ENCODE measurements around the gene SLC34A1. TPM values are rescaled to one million over a fixed set of nuclear protein-coding genes. Genes with fewer than 3 reads are reported as not detected.

The SLC34A1 gene
- total RNA-seq, 2 experiments from 2014 or later = 0.35 to 0.63 TPM

DNA sequence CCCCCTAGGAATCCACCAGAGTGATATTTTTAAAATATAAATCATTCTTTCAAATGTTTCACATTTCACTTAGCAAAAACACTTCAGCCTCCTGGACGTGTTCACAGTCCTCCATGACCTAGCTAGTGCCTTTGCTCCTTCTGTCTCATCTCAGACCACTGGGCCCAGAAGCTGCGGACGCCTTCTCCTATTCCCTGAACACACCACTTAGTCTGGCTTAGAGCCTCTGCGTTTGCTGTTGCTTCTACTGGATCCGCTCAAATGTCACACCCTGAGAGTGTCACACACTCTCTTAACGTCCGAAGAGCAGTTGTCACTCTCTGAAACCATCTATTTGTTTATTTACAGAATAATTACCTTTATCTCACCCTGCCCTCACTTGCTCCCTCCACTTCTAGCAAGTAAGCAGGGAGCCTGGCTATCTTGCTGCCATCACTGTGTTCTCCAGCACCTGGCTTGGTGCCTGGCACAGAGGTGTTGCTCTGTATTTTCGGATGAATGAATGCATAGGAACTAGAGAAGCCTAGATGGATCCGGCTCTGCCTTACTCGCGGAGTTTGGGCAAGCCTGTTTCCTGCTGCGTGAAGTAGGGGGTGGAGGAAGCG is 41.1 kb downstream of the SLC34A1 start:
- Histone ChIP-seq H3K4me1 (ENCODE audit: insufficient read depth, low read length, poor library complexity, severe bottlenecking) (peaks cover 42% of the 10 kb centered on the region), H3K4me2 (ENCODE audit: low read length) (peak overlapping the region; percentile 76), H3K4me3 (ENCODE audit: low read depth, low read length, poor library complexity, severe bottlenecking) (peak overlapping the region; percentile 68), H3K9me2 (ENCODE audit: insufficient read depth, low read length) (no peaks in the 10 kb centered on the region), H3K79me2 (ENCODE audit: insufficient read depth, low read depth, low read length) (peaks cover 31% of the 10 kb centered on the region), H4K20me1 (ENCODE audit: insufficient read depth, low read length) (no peaks in the 10 kb centered on the region), H3K27ac (ENCODE audit: low read depth, low read length, poor library complexity, severe bottlenecking) (peak overlapping the region; percentile 62), H2AFZ (ENCODE audit: low read length) (peak overlapping the region; percentile 64), H3K9me3 (ENCODE audit: low read length) (no peaks in the 10 kb centered on the region), H3K36me3 (ENCODE audit: insufficient read depth, low read length) (0 out of 2 replicates have a peak, but pooled peaks cover 7% of the 10 kb centered on the region)
- TF ChIP-seq EZH2phosphoT487 (IDR thresholded peaks at IDR 0.05; ENCODE audit: borderline replicate concordance, low read depth, low read length) = no peak
- TF ChIP-seq, protein P1, sequence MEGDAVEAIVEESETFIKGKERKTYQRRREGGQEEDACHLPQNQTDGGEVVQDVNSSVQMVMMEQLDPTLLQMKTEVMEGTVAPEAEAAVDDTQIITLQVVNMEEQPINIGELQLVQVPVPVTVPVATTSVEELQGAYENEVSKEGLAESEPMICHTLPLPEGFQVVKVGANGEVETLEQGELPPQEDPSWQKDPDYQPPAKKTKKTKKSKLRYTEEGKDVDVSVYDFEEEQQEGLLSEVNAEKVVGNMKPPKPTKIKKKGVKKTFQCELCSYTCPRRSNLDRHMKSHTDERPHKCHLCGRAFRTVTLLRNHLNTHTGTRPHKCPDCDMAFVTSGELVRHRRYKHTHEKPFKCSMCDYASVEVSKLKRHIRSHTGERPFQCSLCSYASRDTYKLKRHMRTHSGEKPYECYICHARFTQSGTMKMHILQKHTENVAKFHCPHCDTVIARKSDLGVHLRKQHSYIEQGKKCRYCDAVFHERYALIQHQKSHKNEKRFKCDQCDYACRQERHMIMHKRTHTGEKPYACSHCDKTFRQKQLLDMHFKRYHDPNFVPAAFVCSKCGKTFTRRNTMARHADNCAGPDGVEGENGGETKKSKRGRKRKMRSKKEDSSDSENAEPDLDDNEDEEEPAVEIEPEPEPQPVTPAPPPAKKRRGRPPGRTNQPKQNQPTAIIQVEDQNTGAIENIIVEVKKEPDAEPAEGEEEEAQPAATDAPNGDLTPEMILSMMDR (conservative IDR thresholded peaks at IDR 0.05; ENCODE audit: low read length) = no peak
- CTCF ChIA-PET (ENCODE audit: unreplicated experiment) = interaction anchor here (0.9 to 1.7 kb wide), 3 partner anchors 22 to 36 kb away, joined by 3 to 8 read pairs (median 4); no protein-coding TSS in a partner anchor
- intact Hi-C loops (cut with micrococcal nuclease; ENCODE audit: unreplicated experiment) = loop anchor here (5.0 kb wide), 1 partner anchor 423 kb away; no protein-coding TSS in a partner anchor
- POLR2A ChIA-PET = interaction anchor here (0.7 to 2.5 kb wide), 5 partner anchors 8 to 84 kb away, joined by 3 to 10 read pairs (median 9); partner anchors contain the start of genes DOK3 and LMAN2
- BruUV-seq (replicated peaks) = no TSS peak
- DNase-seq (ENCODE audit: low spot score) = no peak

DNA sequence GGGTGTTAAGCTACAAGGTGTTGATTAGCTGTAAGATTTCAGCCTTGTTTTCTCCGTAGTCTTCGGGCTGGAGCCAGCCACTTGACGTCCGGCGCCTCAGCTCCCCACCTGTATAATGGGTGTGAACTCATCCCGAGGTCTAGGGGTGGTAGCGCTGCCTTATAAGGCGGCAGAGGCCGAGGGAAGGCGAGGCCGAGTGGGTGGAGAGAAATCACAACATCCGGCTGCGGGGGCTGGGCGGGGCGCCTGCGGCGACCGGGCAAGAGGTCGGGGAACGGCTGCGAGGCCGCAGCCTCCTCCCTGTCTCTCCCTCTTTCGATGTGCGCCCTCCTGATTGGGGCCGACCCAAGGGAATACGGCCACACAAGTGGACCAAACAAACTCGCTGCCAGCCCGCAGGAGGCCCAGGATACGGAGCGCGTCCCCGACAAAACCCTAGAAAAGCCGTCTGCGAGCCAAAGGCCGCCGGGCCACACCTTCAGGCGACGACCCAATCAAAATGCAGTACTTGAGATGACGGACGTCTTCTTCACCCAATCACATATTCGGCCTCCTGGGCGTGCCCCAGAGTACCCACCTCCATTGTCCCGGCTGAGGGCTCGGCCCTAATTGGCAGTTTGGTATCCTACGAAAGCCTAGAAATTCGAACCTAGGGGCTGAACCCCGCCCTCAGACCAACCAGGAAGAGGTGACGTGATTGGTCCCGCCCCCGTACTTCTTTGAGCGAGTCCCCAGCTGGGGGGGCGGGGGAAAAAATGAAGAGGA is 41.7 kb downstream of the SLC34A1 start:
- Histone ChIP-seq H2AFZ (ENCODE audit: low read length) (peak overlapping the region; percentile 64), H3K79me2 (ENCODE audit: insufficient read depth, low read depth, low read length) (peaks cover 31% of the 10 kb centered on the region), H3K4me3 (ENCODE audit: low read depth, low read length, poor library complexity, severe bottlenecking) (peak overlapping the region; percentile 68), H3K9me2 (ENCODE audit: insufficient read depth, low read length) (no peaks in the 10 kb centered on the region), H3K4me1 (ENCODE audit: insufficient read depth, low read length, poor library complexity, severe bottlenecking) (peaks cover 49% of the 10 kb centered on the region), H3K4me2 (ENCODE audit: low read length) (peak overlapping the region; percentile 76), H3K27ac (ENCODE audit: low read depth, low read length, poor library complexity, severe bottlenecking) (peak overlapping the region; percentile 62), H3K36me3 (ENCODE audit: insufficient read depth, low read length) (0 out of 2 replicates have a peak, but pooled peaks cover 7% of the 10 kb centered on the region), H3K9me3 (ENCODE audit: low read length) (no peaks in the 10 kb centered on the region), H4K20me1 (ENCODE audit: insufficient read depth, low read length) (no peaks in the 10 kb centered on the region)
- TF ChIP-seq EZH2phosphoT487 (IDR thresholded peaks at IDR 0.05; ENCODE audit: borderline replicate concordance, low read depth, low read length) = no peak
- TF ChIP-seq, protein P1 (conservative IDR thresholded peaks at IDR 0.05; ENCODE audit: low read length) = no peak
- ChIA-PET CTCF (ENCODE audit: unreplicated experiment) (interaction anchor here (0.5 to 1.7 kb wide), 8 partner anchors 16 to 690 kb away, joined by 3 to 8 read pairs (median 4); no protein-coding TSS in a partner anchor), POLR2A (interaction anchor here (0.5 to 2.5 kb wide), 12 partner anchors 9 to 289 kb away, joined by 3 to 10 read pairs (median 4); partner anchors contain the start of genes DOK3, F12 and LMAN2)
- peak; percentile 100 for DNase-seq (ENCODE audit: low spot score)
- intact Hi-C loops (cut with micrococcal nuclease; ENCODE audit: unreplicated experiment) = loop anchor here (1.0 to 5.0 kb wide), 6 partner anchors 23 to 424 kb away; no protein-coding TSS in a partner anchor
- no TSS peak for BruUV-seq (replicated peaks)

All from OCI-LY7 (cell line).